Tibial nerve (tissue), 4 donors: ENCODE results near the gene SETD7.

Source experiments
- CTCF ChIP-seq, 5 experiments: fragments of 200-600 bp in 3 of 5; fragments of 450-650 bp in 2 of 5; sonication (generic) in 3 of 5; IDR thresholded peaks; one replicate each; pipeline ENCODE4 v1.5.1; 2016 to 2019; ENCODE audit warnings: antibody characterized with exemption in 5 of 5, mild to moderate bottlenecking in 3 of 5, moderate library complexity in 2 of 5
- EP300 ChIP-seq, 2 donors: sonication (generic); formaldehyde crosslinking; IDR thresholded peaks; one replicate each; pipeline ENCODE4 v1.6.1; 2017; ENCODE audit warnings: antibody characterized with exemption in 2 of 2, mild to moderate bottlenecking in 1 of 2
- POLR2A ChIP-seq, 2 donors: fragments of 450-650 bp; IDR thresholded peaks; one replicate each; pipeline ENCODE4 v1.6.1; 2017; ENCODE audit warnings: antibody characterized with exemption in 2 of 2, mild to moderate bottlenecking in 2 of 2, moderate library complexity in 2 of 2

- no peak for TF ChIP-seq CTCF (IDR thresholded peaks at IDR 0.05)
- no peak for TF ChIP-seq POLR2A (IDR thresholded peaks at IDR 0.05)
- TF ChIP-seq EP300 (IDR thresholded peaks at IDR 0.05) = no peak
Measured at GRCh38 chr4:139535871-139536234, 20.2 kb downstream of the SETD7 start.
